ENCODE results near the gene RTN4RL2. TPM values are rescaled to one million over a fixed set of nuclear protein-coding genes. Genes with fewer than 3 reads are reported as not detected.

Gene RTN4RL2
- total and polyA plus RNA-seq, 9 of the 15 experiments (the other 6 are each of a cell fraction or from before 2014, with no cell fraction given): 0.06 to 1.9 (median 0.34) TPM; not detected in 4

GRCh38 chr11:57515332-57516060, 55.2 kb downstream of the RTN4RL2 start, which contains the start of gene SLC43A1 (continued):
- TF ChIP-seq MAFK (IDR thresholded peaks at IDR 0.05; ENCODE audit: low read length) (no peak), HCFC1 (IDR thresholded peaks at IDR 0.05; ENCODE audit: low read depth, low read length) (no peak), ZNF512 (tag; IDR thresholded peaks at IDR 0.05) (no peak), ELF4 (CRISPR knock-in tag; IDR thresholded peaks at IDR 0.05) (0 out of 2 replicates have a peak, but pooled peaks have one; percentile 15), ZNF140 (CRISPR knock-in tag; IDR thresholded peaks at IDR 0.05) (no peak), ZNF75A (CRISPR knock-in tag; IDR thresholded peaks at IDR 0.05) (no peak), ZNF146 (CRISPR knock-in tag; IDR thresholded peaks at IDR 0.05; ENCODE audit: unreplicated experiment) (no peak), GATAD2B (IDR thresholded peaks at IDR 0.05; ENCODE audit: borderline replicate concordance) (peak; percentile 62; the same call in 1 of the 2 replicates), NFATC3 (IDR thresholded peaks at IDR 0.05) (no peak), PPARD (CRISPR knock-in tag; IDR thresholded peaks at IDR 0.05) (no peak), ZFP30 (CRISPR knock-in tag; IDR thresholded peaks at IDR 0.05; ENCODE audit: borderline replicate concordance) (no peak), SRF (CRISPR knock-in tag; IDR thresholded peaks at IDR 0.05) (no peak), MEF2A (IDR thresholded peaks at IDR 0.05; ENCODE audit: control insufficient read depth, low read depth, low read length) (no peak), SMARCC2 (IDR thresholded peaks at IDR 0.05; ENCODE audit: low read depth) (no peak), ARID1B (IDR thresholded peaks at IDR 0.05) (peak; percentile 50; the same call in 1 of the 2 replicates), TCF15 (CRISPR knock-in tag; IDR thresholded peaks at IDR 0.05) (no peak), DDX20 (tag; IDR thresholded peaks at IDR 0.05; ENCODE audit: low read depth) (no peak), FOXA1 (IDR thresholded peaks at IDR 0.05; ENCODE audit: borderline replicate concordance) (no peak), HNRNPH1 (optimal IDR thresholded peaks at IDR 0.05; ENCODE audit: low read depth, low read length) (no peak), CBX5 (IDR thresholded peaks at IDR 0.05; ENCODE audit: borderline replicate concordance, low read depth) (no peak), XRCC5 (IDR thresholded peaks at IDR 0.05; ENCODE audit: low read depth, low read length) (no peak), THAP7 (CRISPR knock-in tag; IDR thresholded peaks at IDR 0.05) (no peak), ZBTB17 (CRISPR knock-in tag; IDR thresholded peaks at IDR 0.05) (no peak), MECOM (CRISPR knock-in tag; IDR thresholded peaks at IDR 0.05) (no peak), SOX6 (IDR thresholded peaks at IDR 0.05) (no peak), ZBTB33 (CRISPR knock-in tag; IDR thresholded peaks at IDR 0.05) (no peak), SAFB (IDR thresholded peaks at IDR 0.05; ENCODE audit: borderline replicate concordance, low read depth, low read length) (0 out of 2 replicates have a peak, but pooled peaks have one; percentile 14)
